ENCODE measurements around the gene GARIN5B. TPM values are rescaled to one million over a fixed set of nuclear protein-coding genes. Genes with fewer than 3 reads are reported as not detected.

The GARIN5B gene
- total RNA-seq, 1 experiment from 2014 or later = not detected

DNA sequence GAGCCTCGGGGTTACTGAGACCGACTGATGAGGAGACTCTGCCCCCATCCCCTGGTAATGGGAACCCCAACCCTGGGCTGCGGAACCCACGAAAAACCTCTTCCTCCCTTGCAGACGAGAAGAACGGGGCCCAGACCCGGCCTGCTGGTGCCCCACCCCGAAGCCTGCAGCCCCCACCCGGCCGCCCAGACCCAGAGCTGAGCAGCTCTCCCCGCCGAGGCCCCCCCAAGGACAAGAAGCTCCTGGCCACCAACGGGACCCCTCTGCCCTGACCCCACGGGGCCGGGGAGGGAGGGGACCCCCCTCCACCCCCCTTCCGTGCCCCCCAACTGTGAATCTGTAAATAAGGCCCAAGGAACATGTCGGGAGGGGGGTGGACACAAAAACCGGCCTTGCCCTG is 51.3 kb downstream of the GARIN5B start:
- no peak overlapping the region for H3K27ac Mint-ChIP-seq (ENCODE audit: unreplicated experiment)
- no peak overlapping the region for H3K4me3 Mint-ChIP-seq (ENCODE audit: low read depth, unreplicated experiment)
- CTCF ChIA-PET = no interaction called here
- BruUV-seq (replicated peaks) = no TSS peak
- intact Hi-C loops (cut with micrococcal nuclease; ENCODE audit: unreplicated experiment) = no loop called here
- TF ChIP-seq, protein P1, sequence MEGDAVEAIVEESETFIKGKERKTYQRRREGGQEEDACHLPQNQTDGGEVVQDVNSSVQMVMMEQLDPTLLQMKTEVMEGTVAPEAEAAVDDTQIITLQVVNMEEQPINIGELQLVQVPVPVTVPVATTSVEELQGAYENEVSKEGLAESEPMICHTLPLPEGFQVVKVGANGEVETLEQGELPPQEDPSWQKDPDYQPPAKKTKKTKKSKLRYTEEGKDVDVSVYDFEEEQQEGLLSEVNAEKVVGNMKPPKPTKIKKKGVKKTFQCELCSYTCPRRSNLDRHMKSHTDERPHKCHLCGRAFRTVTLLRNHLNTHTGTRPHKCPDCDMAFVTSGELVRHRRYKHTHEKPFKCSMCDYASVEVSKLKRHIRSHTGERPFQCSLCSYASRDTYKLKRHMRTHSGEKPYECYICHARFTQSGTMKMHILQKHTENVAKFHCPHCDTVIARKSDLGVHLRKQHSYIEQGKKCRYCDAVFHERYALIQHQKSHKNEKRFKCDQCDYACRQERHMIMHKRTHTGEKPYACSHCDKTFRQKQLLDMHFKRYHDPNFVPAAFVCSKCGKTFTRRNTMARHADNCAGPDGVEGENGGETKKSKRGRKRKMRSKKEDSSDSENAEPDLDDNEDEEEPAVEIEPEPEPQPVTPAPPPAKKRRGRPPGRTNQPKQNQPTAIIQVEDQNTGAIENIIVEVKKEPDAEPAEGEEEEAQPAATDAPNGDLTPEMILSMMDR (IDR thresholded peaks at IDR 0.05; ENCODE audit: unreplicated experiment) = no peak
- no peaks in the 10 kb centered on the region for H3K9me3 Mint-ChIP-seq (ENCODE audit: low read depth, unreplicated experiment)
- H3K36me3 Mint-ChIP-seq (ENCODE audit: insufficient read depth, unreplicated experiment) = no peaks in the 10 kb centered on the region
- DNase-seq = no peak
- H3K27me3 Mint-ChIP-seq (ENCODE audit: unreplicated experiment) = no peaks in the 10 kb centered on the region
- no peaks in the 10 kb centered on the region for H3K4me1 Mint-ChIP-seq (ENCODE audit: low read depth, unreplicated experiment)

DNA sequence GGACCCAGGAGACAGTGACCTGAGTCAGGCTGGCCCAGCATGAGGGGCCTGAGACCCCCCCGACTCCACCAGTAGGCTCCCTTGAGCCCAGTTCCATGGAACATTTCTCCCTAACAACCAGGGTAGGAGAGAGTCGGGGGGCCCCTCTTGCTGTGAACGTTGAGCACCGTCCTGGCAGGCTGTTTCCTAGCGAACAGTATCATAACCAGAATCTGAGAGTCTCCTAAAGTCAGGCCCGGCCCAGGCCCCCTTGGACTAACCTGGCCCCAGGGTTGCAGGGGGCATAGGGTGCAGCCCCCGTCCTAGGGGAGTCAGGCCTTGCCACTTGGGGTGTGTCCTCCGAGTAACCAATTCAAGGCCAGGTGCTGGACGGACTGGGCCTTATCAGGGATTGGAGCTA is 51.7 kb downstream of the GARIN5B start:
- Mint-ChIP-seq H3K9me3 (ENCODE audit: low read depth, unreplicated experiment) (no peaks in the 10 kb centered on the region), H3K36me3 (ENCODE audit: insufficient read depth, unreplicated experiment) (no peaks in the 10 kb centered on the region), H3K4me3 (ENCODE audit: low read depth, unreplicated experiment) (no peak overlapping the region), H3K27ac (ENCODE audit: unreplicated experiment) (no peak overlapping the region), H3K4me1 (ENCODE audit: low read depth, unreplicated experiment) (no peaks in the 10 kb centered on the region), H3K27me3 (ENCODE audit: unreplicated experiment) (no peaks in the 10 kb centered on the region)
- intact Hi-C loops (cut with micrococcal nuclease; ENCODE audit: unreplicated experiment) = no loop called here
- no TSS peak for BruUV-seq (replicated peaks)
- TF ChIP-seq, protein P1 (IDR thresholded peaks at IDR 0.05; ENCODE audit: unreplicated experiment) = no peak
- DNase-seq = no peak
- CTCF ChIA-PET = no interaction called here

DNA sequence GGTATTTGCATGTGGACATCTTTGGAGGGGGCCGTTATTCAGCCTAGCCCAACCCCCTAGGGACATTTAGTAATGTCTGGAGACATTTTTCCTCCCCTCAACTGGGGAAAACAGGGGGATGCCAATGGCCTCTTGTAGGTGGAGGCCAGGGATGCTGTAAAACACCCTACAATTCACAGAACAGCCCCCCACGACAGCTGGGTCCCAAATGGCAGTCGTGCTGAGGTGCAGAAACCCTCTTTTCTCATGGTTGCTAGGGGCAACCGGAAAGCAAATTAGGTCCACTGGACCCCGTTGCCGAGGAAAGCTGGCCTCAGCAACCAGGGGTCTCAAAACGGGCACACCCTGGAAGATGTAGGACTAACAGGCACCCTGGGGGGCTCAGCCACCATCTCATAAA is 52.6 kb downstream of the GARIN5B start:
- no peak for DNase-seq
- Mint-ChIP-seq H3K36me3 (ENCODE audit: insufficient read depth, unreplicated experiment) (no peaks in the 10 kb centered on the region), H3K9me3 (ENCODE audit: low read depth, unreplicated experiment) (no peaks in the 10 kb centered on the region), H3K27ac (ENCODE audit: unreplicated experiment) (no peak overlapping the region), H3K4me3 (ENCODE audit: low read depth, unreplicated experiment) (no peak overlapping the region), H3K4me1 (ENCODE audit: low read depth, unreplicated experiment) (no peaks in the 10 kb centered on the region), H3K27me3 (ENCODE audit: unreplicated experiment) (no peaks in the 10 kb centered on the region)
- CTCF ChIA-PET = no interaction called here
- TF ChIP-seq, protein P1 (IDR thresholded peaks at IDR 0.05; ENCODE audit: unreplicated experiment) = no peak
- BruUV-seq (replicated peaks) = no TSS peak
- intact Hi-C loops (cut with micrococcal nuclease; ENCODE audit: unreplicated experiment) = no loop called here

DNA sequence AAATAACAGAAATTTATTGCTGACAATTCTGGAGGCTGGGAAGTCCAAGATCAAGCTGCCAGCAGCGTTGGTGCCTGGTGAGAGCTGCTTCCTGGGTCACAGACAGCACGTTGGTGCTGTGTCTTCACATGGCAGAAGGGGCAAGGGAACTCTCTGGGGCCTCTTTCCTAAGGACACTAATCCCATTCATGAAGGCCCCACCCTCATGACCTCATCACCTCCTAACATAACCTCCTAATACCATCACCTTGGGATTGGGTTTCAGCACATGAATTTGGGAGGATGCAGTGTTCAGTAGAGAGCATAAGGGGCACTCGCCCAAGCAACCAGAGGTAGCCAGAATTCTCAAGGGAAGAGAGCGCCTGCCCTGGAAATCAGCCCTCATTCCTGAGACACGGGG is 53.6 kb downstream of the GARIN5B start:
- no TSS peak for BruUV-seq (replicated peaks)
- no peaks in the 10 kb centered on the region for H3K27me3 Mint-ChIP-seq (ENCODE audit: unreplicated experiment)
- TF ChIP-seq, protein P1 (IDR thresholded peaks at IDR 0.05; ENCODE audit: unreplicated experiment) = no peak
- intact Hi-C loops (cut with micrococcal nuclease; ENCODE audit: unreplicated experiment) = no loop called here
- H3K27ac Mint-ChIP-seq (ENCODE audit: unreplicated experiment) = no peak overlapping the region
- no peak for DNase-seq
- no peak overlapping the region for H3K4me3 Mint-ChIP-seq (ENCODE audit: low read depth, unreplicated experiment)
- CTCF ChIA-PET = no interaction called here
- H3K36me3 Mint-ChIP-seq (ENCODE audit: insufficient read depth, unreplicated experiment) = no peaks in the 10 kb centered on the region
- no peaks in the 10 kb centered on the region for H3K9me3 Mint-ChIP-seq (ENCODE audit: low read depth, unreplicated experiment)
- H3K4me1 Mint-ChIP-seq (ENCODE audit: low read depth, unreplicated experiment) = no peaks in the 10 kb centered on the region
